Glomerular endothelial cell (primary cell): ENCODE data around the gene PPOX. TPM values are rescaled to one million over a fixed set of nuclear protein-coding genes. Genes with fewer than 3 reads are reported as not detected.

ENCODE experiments used
- DNase-seq: peaks from one replicate; pipeline ENCODE4 v3.0.0-alpha.2; 2011; ENCODE audit warnings: low read depth, low spot score; ENCODE audit errors: extremely low read depth
- total RNA-seq: library from RNA; depleted of rRNA; stranded (reverse); fragments of >200 nt; gene quantifications from 2 replicates; pipeline ENCODE4 v1.2.3, GENCODE V29; 2015

PPOX gene
- total RNA-seq, 1 donor from 2014 or later: 17.2 TPM

DNA sequence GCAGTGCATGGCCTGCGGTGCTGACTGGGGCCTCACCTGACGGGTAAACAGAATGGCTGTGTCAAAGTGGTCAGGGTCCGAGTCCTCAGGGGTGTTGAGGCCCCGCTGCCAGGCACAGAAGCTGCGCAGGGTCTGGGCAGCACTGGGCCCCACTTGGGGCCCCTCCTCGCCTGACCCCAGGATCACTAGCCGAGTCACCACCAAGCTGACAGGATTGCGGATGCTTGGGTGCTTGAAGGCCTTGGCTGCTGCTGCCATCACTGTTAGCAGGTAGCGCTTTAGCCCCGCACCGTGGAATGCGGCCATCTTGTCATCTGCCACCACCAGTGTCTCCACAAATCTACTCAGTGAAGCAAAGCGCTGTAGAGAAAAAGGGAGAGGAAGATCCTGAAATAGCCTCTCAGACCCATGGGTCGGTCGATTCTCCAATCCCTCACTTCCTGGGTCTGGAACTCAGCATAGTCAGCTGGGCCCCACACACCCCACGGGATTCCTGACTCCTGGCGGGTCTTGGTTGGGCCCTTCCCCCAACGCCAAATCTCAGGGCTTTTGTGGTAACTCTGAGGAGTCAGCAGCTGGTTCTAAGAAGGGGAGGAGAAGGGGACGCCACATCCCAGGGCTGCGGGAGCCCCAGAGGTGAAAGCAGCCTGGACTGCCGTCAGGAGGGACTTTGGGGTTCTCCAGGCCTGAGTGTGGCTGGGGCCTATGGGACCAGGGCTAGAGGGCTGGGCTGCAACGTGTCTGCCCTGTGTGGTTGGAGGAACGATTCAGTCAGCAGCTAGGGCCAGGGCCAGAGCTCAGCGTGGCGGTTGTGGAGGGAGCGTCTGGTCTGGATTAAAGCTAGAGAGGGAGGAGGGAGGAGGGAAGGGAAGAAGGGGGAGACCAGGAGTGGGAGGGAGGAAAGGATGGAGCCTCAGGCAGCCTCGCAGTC is 30.6 kb downstream of the PPOX start:
- no peak for DNase-seq

- DNase-seq: no peak
Measured at GRCh38 chr1:161197560-161198193, 31.5 kb downstream of the PPOX start.

DNA sequence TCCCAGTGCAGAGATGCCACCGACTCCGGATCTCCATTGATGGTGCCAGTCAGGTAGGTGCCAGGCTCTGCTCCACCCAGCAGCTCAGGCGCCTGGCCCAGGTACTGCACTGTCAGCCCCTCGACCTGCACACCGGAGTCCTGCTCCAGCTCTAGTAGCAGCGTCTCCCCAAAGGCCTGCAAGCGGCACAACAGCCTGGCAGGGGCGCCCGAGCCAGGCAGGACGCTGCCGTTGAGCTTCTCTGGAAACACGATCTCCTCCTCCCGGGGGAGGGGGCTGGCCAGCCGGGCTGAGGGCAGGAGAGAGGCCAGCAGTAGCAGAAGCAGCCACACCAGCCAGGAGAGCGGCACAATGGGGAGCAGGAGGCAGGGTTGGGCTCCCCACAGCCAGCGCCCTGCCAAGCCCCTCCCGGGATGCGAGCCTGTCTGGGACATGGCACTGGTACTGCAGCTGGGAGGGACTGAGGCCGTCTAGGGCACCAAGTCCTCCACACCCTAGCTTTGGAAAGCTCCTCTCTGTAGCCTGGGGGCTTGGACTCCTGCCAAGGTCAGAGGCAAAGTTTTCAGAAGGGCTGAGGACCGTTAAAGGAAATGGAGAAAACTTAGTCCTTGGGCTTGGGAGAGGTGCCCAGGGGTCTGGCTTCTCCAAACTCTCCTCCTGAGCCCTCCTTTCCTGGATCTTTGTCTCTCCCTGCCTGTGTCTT is 32.1 kb downstream of the PPOX start:
- no peak for DNase-seq

- no peak for DNase-seq
Measured at GRCh38 chr1:161198897-161199431, 32.7 kb downstream of the PPOX start, which contains the start of gene ADAMTS4. ADAMTS4 (minus strand) TSS chr1:161199054; CDS start chr1:161198627, 427 bp downstream.

DNA sequence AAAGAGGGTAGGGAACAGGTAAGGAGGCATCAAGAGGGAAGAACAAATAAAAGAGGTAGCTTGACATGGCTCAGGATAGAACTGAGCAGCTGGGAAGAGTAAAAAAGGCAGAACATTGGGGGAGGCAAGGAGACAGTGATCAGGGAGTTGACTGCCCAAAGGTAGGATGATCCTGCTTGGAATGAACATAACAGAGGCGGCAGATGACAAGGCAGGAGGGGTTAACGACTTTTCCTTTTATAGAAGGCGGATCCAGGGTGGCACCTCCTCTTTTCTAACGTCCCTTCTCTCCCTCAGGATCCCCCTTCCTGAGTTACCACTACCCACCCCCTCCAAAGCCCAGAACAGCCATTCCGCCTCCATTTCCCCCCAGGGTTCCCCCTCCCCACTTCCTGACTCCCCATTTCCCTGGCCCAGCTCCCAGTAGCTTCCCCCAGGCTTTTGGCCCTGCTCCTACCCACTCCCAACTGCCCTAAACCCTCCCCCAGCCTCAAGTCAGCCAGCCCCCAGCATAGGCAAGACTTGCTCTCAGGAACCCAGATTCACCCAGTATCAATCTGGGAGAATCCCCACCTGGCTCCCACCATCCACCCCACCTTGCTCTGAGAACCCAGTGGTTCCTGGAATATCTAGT is 33.4 kb downstream of the PPOX start:
- DNase-seq: no peak

- DNase-seq: no peak
Measured at GRCh38 chr1:161200421-161200991, 34.3 kb downstream of the PPOX start.

DNA sequence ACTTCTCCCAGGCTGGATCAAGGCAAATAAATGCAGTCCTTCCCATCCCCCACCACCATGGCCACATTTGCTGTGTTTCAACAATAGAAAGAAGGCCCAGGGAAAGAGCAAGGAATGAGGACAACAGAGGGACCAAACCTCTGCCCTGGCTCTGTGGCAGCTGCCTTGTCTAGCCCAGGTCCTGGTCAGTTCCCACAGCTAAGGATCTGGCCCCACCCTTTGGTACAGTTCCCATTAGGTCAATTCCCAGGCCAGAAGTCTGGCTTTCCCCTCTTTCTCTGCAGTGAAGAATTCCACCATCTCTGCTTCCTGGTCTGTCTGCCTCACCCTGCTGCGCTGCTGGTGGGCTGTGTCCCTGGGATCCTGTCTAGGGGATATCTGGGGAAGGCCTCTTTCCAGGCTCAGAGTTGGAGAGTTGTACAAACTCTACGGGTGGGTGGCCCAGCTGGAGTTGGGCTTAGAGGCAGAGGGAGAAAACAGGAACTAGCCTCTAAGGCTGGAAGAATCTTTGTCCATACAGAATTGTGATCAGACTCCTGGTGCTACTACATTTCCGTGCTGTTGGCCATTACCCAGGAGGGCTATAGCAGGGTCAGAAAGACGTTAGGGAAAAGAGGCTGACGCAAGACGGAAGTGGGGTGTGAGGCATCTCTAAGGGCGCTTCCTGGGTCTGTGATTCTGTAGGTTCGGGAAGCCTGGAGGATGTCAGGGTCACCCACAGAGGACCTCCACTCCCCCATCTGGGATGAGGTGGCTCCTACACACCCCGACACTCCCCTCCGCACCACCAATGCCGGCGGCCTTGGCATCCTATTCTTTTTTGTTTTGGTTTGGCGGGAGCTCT is 35.0 kb downstream of the PPOX start:
- peak; percentile 72 for DNase-seq

- DNase-seq: peak; percentile 93
Measured at GRCh38 chr1:161201836-161202712, 35.8 kb downstream of the PPOX start, which contains the start of gene NDUFS2. NDUFS2 (plus strand) TSS chr1:161202367; CDS start chr1:161202386, 19 bp downstream.

- no peak for DNase-seq
Measured at GRCh38 chr1:161206411-161207140, 40.4 kb downstream of the PPOX start.

GRCh38 chr1:161207173-161207572 is 40.9 kb downstream of the PPOX start:
- DNase-seq: no peak

GRCh38 chr1:161209790-161210409 is 43.7 kb downstream of the PPOX start:
- DNase-seq: no peak

DNA sequence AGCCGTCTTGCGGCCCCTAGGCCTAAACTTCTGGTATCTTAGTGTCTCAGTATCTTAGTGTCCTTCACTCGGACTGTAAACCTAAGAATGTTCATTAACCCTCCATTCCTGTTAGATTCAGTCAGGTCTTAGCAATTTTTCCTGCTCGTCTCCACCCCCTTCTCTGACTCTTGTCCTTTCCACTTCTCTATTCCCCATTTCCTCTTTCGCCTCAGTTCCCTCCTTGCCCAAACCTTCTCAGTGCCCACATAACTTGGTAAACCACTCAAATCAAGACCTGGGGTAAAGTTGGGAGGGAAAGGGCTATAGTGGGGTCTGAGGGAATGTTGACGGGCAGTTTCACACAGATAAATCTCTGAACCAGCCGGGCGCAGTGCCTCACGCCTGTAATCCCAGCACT is 48.1 kb downstream of the PPOX start:
- no peak for DNase-seq

DNA sequence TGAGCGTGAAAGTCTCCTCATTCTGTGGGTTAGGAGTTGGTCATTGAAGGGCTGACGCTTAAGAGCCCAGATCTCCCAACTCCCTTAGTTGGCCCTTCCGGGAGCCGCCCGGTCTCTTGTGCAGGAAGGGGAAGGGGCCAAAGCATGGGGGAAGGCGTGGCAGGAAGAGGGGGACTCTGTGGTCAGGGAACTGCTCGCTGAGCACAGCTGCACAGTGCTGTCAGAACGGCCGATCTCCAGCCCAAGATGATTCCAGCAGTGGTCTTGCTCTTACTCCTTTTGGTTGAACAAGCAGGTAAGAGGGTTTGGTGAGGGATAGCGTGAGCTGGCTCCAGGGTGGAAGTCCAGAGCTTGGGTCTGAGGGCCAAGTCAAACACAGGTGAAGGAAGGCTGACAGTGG is 48.9 kb downstream of the PPOX start, which contains the start of gene FCER1G:
TSS of gene FCER1G (plus strand) at position 220 of the 400 bp plus-strand sequence. CDS start at position 247, 27 bp downstream.
- DNase-seq: no peak

DNA sequence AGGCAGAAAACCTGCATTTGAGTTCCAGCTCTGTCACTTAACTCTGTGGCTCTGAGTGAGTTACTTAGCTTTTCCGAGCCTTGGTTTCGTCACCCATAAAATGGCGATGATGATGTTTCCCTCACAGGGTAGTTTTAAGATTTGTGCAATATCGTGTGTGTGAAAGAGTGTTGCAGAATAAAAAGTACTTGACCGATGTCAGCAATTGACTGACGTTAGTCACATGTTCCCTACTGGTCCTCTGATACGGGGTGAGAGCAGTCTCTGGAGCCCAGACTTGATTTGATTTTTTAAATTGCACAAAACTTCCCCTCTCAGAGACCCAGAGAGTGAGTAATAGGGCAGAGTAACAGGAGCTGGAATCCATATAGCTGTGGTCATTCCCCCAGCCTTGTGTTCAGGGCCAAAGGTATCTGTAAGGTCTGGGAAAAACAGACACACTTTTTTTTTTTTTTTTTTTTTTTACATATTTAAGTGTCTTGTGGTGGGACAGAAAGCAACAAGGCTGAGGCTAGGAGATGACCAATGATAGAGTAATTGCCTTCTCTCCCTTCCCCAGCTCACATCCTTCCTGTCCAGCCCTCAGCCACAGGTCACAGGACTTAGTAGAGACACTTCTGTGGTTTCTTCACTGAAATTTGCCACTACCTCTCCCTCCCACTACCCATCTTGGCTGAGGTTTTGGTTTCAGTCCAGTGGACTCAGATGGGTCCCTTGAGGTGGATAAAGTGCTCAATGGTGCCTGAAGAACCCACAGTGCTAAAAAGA is 50.9 kb downstream of the PPOX start:
- no peak for DNase-seq

GRCh38 chr1:161217831-161218230 is 51.6 kb downstream of the PPOX start:
- no peak for DNase-seq
